Epithelial cell of esophagus (primary cell): ENCODE results near the gene SLC25A48.
"Not testable (repeated sequence)": the region's sequence is repeated elsewhere in the genome, so short reads cannot be mapped to it uniquely, and the experiment has no call there.

Experiments used
- DNase-seq: peaks from one replicate; pipeline ENCODE4 v3.0.0; 2010; ENCODE audit warnings: low read depth
- H3K4me3 ChIP-seq: 2 replicates; pipeline ENCODE4 v1.5.1; 2011; ENCODE audit warnings: mild to moderate bottlenecking, low read length, control low read depth
- CTCF ChIP-seq: IDR thresholded peaks from 2 replicates; pipeline ENCODE4 v1.5.1; 2011; ENCODE audit warnings: low read depth, mild to moderate bottlenecking, low read length, control low read depth, inconsistent platforms; ENCODE audit not compliant: insufficient read depth; ENCODE audit errors: missing control alignments

Gene SLC25A48

GRCh38 chr5:135833961-135834638 is 363 bp upstream of the SLC25A48 start:
- TF ChIP-seq CTCF, result peak; percentile 60
- DNase-seq, result no peak
- peak overlapping the region; percentile 39 for H3K4me3 ChIP-seq

- no peak for TF ChIP-seq CTCF
- DNase-seq, result no peak
Observed at GRCh38 chr5:135835766-135836165, 1.3 kb downstream of the SLC25A48 start.

GRCh38 chr5:135838395-135838794 is 3.9 kb downstream of the SLC25A48 start:
- DNase-seq, result not testable (repeated sequence)

More at GRCh38 chr5:135835766-135836165, 1.3 kb downstream of the SLC25A48 start:
- H3K4me3 ChIP-seq, result no peak overlapping the region

GRCh38 chr5:135839566-135839965 is 5.1 kb downstream of the SLC25A48 start:
- H3K4me3 ChIP-seq, result no peak overlapping the region
- no peak for DNase-seq
- TF ChIP-seq CTCF, result no peak

More at GRCh38 chr5:135838395-135838794, 3.9 kb downstream of the SLC25A48 start:
- not testable (repeated sequence) for H3K4me3 ChIP-seq

- H3K4me3 ChIP-seq, result no peak overlapping the region
- DNase-seq, result no peak
- no peak for TF ChIP-seq CTCF
Observed at GRCh38 chr5:135840959-135841358, 6.5 kb downstream of the SLC25A48 start.

- H3K4me3 ChIP-seq, result no peak overlapping the region
- no peak for DNase-seq
- TF ChIP-seq CTCF, result no peak
Observed at GRCh38 chr5:135842737-135843136, 8.3 kb downstream of the SLC25A48 start.

- DNase-seq, result peak; percentile 73
- TF ChIP-seq CTCF, result no peak
- H3K4me3 ChIP-seq, result no peak overlapping the region
Observed at GRCh38 chr5:135843571-135844337, 9.3 kb downstream of the SLC25A48 start.
